GM18505 (cell line): ENCODE data around the gene RFT1.
A peak's percentile ranks its signal among the peaks of the same experiment; 100 is the strongest.

ENCODE experiments used
- ATAC-seq: cut with Tn5 transposase; IDR thresholded peaks from one replicate; pipeline ENCODE4 v1.9.1; 2021; ENCODE audit not compliant: unreplicated experiment
- POLR2A ChIP-seq: IDR thresholded peaks from 4 replicates; pipeline ENCODE4 v1.6.1; 2011; ENCODE audit warnings: borderline replicate concordance; ENCODE audit not compliant: insufficient read depth, insufficient read length; ENCODE audit errors: extremely low read depth

Gene RFT1

GRCh38 chr3:53113293-53114010, 16.8 kb downstream of the RFT1 start:
- ATAC-seq: no peak
- no peak for TF ChIP-seq POLR2A

GRCh38 chr3:53111822-53112221, 18.4 kb downstream of the RFT1 start:
- no peak for ATAC-seq
- TF ChIP-seq POLR2A: no peak

GRCh38 chr3:53109891-53110771, 20.1 kb downstream of the RFT1 start:
- no peak for ATAC-seq

GRCh38 chr3:53109190-53109589, 21.0 kb downstream of the RFT1 start:
- no peak for ATAC-seq

More at GRCh38 chr3:53109891-53110771, 20.1 kb downstream of the RFT1 start:
- no peak for TF ChIP-seq POLR2A

GRCh38 chr3:53104762-53105161, 25.5 kb downstream of the RFT1 start:
- no peak for TF ChIP-seq POLR2A
- ATAC-seq: no peak

More at GRCh38 chr3:53109190-53109589, 21.0 kb downstream of the RFT1 start:
- TF ChIP-seq POLR2A: no peak

- TF ChIP-seq POLR2A: no peak
- no peak for ATAC-seq
Observed at GRCh38 chr3:53103397-53104296, 26.6 kb downstream of the RFT1 start.

GRCh38 chr3:53102601-53103147, 27.6 kb downstream of the RFT1 start:
- no peak for TF ChIP-seq POLR2A
- ATAC-seq: peak; percentile 64

- ATAC-seq: no peak
- TF ChIP-seq POLR2A: no peak
Observed at GRCh38 chr3:53101956-53102355, 28.3 kb downstream of the RFT1 start.

- no peak for ATAC-seq
- TF ChIP-seq POLR2A: no peak
Observed at GRCh38 chr3:53100818-53101466, 29.3 kb downstream of the RFT1 start.

GRCh38 chr3:53097887-53098286, 32.3 kb downstream of the RFT1 start:
- TF ChIP-seq POLR2A: no peak

GRCh38 chr3:53092942-53093341, 37.3 kb downstream of the RFT1 start:
- no peak for ATAC-seq
- no peak for TF ChIP-seq POLR2A

More at GRCh38 chr3:53097887-53098286, 32.3 kb downstream of the RFT1 start:
- ATAC-seq: no peak

- no peak for TF ChIP-seq POLR2A
- ATAC-seq: no peak
Observed at GRCh38 chr3:53092216-53092615, 38.0 kb downstream of the RFT1 start.
